Kidney epithelial cell (primary cell): ENCODE results near the gene PROM1. TPM values are rescaled to one million over a fixed set of nuclear protein-coding genes. Genes with fewer than 3 reads are reported as not detected.

Experiments
- DNase-seq: peaks from one replicate; pipeline ENCODE4 v3.0.0-alpha.2; 2010; ENCODE audit warnings: low read depth
- H3K27me3 ChIP-seq: 2 replicates; pipeline ENCODE4 v1.6.0; 2011; ENCODE audit warnings: low read length; ENCODE audit not compliant: control insufficient read depth, insufficient read depth
- H3K36me3 ChIP-seq: 2 replicates; pipeline ENCODE4 v1.5.1; 2011; ENCODE audit warnings: low read length; ENCODE audit not compliant: control insufficient read depth, insufficient read depth
- H3K4me3 ChIP-seq: 2 replicates; pipeline ENCODE4 v1.5.1; 2011; ENCODE audit warnings: low read depth, mild to moderate bottlenecking, control low read depth, low read length
- total RNA-seq: library from RNA; depleted of rRNA; stranded (reverse); fragments of >200 nt; gene quantifications from 2 replicates; pipeline ENCODE4 v1.2.3, GENCODE V29; 2015
- TF ChIP-seq, protein P1 (sequence below): IDR thresholded peaks from 2 replicates; pipeline ENCODE4 v1.5.1; 2011; ENCODE audit warnings: mild to moderate bottlenecking, moderate library complexity, low read length, control low read depth, inconsistent platforms; ENCODE audit not compliant: insufficient read depth, poor library complexity, severe bottlenecking

Gene PROM1
- total RNA-seq, 1 donor from 2014 or later, result 69.0 TPM

GRCh38 chr4:16034010-16034748, 49.6 kb downstream of the PROM1 start:
- H3K27me3 ChIP-seq, result no peaks in the 10 kb centered on the region
- TF ChIP-seq, protein P1, sequence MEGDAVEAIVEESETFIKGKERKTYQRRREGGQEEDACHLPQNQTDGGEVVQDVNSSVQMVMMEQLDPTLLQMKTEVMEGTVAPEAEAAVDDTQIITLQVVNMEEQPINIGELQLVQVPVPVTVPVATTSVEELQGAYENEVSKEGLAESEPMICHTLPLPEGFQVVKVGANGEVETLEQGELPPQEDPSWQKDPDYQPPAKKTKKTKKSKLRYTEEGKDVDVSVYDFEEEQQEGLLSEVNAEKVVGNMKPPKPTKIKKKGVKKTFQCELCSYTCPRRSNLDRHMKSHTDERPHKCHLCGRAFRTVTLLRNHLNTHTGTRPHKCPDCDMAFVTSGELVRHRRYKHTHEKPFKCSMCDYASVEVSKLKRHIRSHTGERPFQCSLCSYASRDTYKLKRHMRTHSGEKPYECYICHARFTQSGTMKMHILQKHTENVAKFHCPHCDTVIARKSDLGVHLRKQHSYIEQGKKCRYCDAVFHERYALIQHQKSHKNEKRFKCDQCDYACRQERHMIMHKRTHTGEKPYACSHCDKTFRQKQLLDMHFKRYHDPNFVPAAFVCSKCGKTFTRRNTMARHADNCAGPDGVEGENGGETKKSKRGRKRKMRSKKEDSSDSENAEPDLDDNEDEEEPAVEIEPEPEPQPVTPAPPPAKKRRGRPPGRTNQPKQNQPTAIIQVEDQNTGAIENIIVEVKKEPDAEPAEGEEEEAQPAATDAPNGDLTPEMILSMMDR, result no peak
- no peak overlapping the region for H3K4me3 ChIP-seq
- H3K36me3 ChIP-seq, result no peaks in the 10 kb centered on the region
- DNase-seq, result peak; percentile 75

- no peak for DNase-seq
- TF ChIP-seq, protein P1, result no peak
- Histone ChIP-seq H3K4me3 (no peak overlapping the region), H3K36me3 (no peaks in the 10 kb centered on the region), H3K27me3 (no peaks in the 10 kb centered on the region)
These were observed 51.4 kb downstream of the PROM1 start for GRCh38 chr4:16032396-16032770.

DNA sequence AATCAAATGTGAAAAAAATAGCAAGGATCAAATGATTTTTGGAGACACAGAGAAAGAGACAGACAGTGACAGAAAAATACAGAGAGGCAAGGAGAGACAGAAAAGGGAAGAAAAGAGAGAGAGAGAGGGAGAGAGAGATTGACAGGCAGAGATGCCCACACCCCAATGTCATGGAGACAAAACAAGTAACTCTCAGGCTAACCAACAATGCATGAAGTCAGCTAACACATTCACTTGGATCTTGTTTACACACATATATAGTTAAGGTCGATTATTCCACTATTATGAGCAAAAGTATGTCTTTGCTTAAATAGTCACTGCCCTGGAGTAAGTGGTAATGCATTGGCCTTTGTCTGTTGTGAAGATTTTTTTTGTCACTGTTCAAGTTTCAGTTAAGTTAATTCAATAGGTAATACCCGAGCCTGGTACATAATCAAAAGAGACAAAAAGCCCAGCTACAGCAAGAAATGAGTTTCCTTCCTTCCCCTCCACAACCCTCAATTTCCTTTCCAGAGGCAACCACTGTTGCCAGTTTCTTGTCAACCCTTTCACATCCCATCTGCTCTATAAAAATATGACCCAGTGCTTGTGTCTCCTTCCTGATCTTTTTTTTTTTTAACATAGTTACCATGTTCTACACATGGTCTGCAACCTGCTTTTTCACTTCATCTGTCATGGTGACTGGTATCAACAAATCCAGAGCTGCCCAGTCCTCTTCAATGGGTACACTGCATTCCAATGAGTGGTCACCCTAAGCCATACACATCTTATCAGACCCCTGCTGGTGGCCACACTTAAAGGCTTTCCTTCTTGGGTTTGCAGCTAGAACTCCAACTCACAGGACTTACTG, 52.1 kb downstream of the PROM1 start:
- Histone ChIP-seq H3K4me3 (no peak overlapping the region), H3K36me3 (no peaks in the 10 kb centered on the region), H3K27me3 (no peaks in the 10 kb centered on the region)
- no peak for DNase-seq
- TF ChIP-seq, protein P1, result no peak

DNA sequence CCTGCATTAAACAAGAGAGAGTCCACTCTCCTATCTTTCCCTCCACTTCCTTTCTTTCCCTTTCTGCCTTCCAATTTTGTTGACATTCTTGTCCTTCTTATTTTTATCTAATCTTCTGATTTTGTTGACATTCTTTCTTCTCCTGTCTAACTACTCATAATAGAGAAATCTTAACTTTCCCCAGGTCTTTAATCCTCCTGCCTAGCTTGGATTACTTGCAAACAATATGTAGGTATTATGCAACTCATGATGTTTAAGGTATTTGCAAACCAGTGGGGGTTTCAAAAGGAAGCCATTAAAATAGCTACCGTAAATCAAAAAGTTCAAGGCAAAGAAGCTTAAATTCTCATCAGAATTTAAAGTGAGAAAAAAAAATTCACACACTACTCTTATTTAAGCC, 53.9 kb downstream of the PROM1 start:
- Histone ChIP-seq H3K36me3 (no peaks in the 10 kb centered on the region), H3K4me3 (no peak overlapping the region), H3K27me3 (no peaks in the 10 kb centered on the region)
- TF ChIP-seq, protein P1, result no peak
- no peak for DNase-seq

GRCh38 chr4:16029262-16029661, 54.6 kb downstream of the PROM1 start:
- no peaks in the 10 kb centered on the region for H3K36me3 ChIP-seq
- peak; percentile 51 for DNase-seq
- H3K4me3 ChIP-seq, result no peak overlapping the region
- no peaks in the 10 kb centered on the region for H3K27me3 ChIP-seq
- TF ChIP-seq, protein P1, result no peak
